Astrocyte of the cerebellum (primary cell): ENCODE measurements around the gene NT5C3A.

Experiments used
- DNase-seq: peaks from one replicate; pipeline ENCODE4 v3.0.0-alpha.2; 2011; ENCODE audit warnings: low read depth
- H3K4me3 ChIP-seq: 2 replicates; pipeline ENCODE4 v1.5.1; 2011; ENCODE audit warnings: mild to moderate bottlenecking, low read depth, low read length, moderate library complexity
- in situ Hi-C: cut with HindIII; loops from 2 replicates; pipeline ENCODE4 v1.10.0; 2017; ENCODE audit warnings: low sequenced_read_pairs
- TF ChIP-seq, protein P1 (sequence below): IDR thresholded peaks from 2 replicates; pipeline ENCODE4 v1.5.1; 2012; ENCODE audit warnings: low read length, low read depth, moderate library complexity, mild to moderate bottlenecking; ENCODE audit errors: missing control alignments

NT5C3A gene

DNA sequence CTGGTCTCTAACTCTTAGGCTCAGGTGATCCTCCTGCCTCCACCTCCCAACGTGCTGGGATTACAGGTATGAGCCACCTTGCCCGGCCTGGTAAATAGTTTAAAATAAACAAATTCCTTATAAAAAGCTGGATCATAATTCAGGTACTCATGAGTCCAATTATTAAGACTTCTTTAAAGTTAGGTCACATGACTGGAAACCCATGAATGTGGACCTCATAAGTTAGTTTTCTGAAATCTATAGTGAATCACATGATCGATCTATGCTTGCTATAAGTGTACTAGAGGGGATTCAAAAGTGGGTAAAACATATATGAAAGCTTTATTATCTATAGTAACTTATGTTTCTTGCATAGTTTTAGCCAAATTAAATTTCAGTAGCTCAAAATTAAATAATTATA is 14.3 kb downstream of the NT5C3A start:
- DNase-seq = no peak
- no peak overlapping the region for H3K4me3 ChIP-seq
- TF ChIP-seq, protein P1, sequence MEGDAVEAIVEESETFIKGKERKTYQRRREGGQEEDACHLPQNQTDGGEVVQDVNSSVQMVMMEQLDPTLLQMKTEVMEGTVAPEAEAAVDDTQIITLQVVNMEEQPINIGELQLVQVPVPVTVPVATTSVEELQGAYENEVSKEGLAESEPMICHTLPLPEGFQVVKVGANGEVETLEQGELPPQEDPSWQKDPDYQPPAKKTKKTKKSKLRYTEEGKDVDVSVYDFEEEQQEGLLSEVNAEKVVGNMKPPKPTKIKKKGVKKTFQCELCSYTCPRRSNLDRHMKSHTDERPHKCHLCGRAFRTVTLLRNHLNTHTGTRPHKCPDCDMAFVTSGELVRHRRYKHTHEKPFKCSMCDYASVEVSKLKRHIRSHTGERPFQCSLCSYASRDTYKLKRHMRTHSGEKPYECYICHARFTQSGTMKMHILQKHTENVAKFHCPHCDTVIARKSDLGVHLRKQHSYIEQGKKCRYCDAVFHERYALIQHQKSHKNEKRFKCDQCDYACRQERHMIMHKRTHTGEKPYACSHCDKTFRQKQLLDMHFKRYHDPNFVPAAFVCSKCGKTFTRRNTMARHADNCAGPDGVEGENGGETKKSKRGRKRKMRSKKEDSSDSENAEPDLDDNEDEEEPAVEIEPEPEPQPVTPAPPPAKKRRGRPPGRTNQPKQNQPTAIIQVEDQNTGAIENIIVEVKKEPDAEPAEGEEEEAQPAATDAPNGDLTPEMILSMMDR = no peak
- in situ Hi-C loops = no loop called here

DNA sequence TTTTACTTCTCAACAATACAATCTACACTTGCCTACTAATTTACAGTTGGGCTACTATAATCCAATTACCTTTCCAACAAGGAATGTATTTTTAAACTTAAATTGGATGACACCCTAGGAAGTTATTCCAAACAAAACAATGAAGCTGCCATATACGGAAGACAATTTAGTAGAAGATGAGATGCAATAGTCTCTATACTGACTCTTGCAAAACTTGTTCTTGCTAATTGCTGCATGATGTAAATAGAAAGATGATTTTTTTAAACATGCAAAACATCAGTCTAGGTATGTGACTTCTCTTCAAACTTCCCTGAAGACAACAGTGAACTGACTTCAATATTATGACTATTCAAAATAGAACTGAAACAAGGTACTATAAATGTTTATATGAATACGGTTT is 17.6 kb downstream of the NT5C3A start:
- H3K4me3 ChIP-seq = no peak overlapping the region
- TF ChIP-seq, protein P1 = no peak
- DNase-seq = no peak
- in situ Hi-C loops = loop anchor here (5.0 kb wide), 1 partner anchor 103 kb away; no protein-coding TSS in a partner anchor

DNA sequence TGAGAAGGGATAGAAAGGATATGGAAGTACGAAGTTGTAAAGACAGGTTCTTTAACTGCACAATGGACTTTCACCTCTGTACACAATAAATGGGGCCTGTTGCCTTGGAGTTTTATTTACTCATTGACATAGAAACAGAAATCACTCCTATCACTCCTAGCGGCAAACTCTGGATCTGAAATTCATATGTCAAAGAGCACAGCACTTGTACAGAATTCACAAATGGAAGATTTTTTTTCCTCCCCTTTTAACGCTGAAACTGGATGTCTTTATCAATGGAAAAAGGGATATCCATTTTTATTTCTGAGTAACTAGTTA is 18.2 kb downstream of the NT5C3A start:
- in situ Hi-C loops = loop anchor here (5.0 kb wide), 1 partner anchor 102 kb away; no protein-coding TSS in a partner anchor
- no peak overlapping the region for H3K4me3 ChIP-seq
- no peak for DNase-seq
- TF ChIP-seq, protein P1 = peak; percentile 8

DNA sequence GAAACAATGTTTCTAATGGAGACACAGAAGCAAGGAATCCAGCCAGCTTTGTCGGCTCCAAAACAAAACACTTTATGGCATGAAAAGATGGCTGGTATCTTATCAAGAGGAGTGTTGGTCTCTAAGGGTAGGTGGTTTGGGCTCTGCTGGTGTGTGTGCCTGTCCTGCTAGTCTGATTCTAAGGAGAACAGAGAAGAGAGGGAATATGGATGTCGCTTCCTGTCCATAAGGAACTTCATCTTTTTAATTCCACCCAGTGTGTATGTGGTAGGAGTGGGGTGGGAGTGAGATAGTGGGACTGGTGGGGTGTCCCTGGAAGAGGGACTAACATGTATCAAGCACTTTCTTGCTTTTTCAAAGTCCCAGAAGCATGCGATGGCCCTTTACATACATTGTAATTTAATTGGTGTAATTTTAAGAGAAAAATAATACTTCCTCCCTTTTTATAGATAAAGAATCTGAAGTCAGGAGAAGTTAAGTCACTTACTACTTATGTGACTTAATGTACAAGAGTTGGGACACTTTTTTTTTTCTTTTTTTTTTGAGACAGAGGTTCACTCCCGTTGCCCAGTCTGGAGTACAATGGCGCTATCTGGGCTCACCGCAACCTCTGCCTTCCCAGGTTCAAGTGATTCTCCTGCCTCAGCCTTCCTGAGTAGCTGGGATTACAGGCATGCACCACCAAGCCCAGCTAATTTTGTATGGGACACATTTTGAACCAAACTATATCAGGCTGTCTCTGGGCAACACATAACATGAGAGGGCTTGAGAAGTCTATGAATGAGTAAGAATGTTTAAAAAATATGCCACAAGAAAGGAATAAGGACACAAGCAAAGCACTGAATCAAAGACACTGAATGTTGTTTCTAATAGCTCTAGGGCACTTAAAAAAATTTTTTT is 18.8 kb downstream of the NT5C3A start:
- in situ Hi-C loops = loop anchor here (5.0 kb wide), 1 partner anchor 101 kb away; no protein-coding TSS in a partner anchor

DNA sequence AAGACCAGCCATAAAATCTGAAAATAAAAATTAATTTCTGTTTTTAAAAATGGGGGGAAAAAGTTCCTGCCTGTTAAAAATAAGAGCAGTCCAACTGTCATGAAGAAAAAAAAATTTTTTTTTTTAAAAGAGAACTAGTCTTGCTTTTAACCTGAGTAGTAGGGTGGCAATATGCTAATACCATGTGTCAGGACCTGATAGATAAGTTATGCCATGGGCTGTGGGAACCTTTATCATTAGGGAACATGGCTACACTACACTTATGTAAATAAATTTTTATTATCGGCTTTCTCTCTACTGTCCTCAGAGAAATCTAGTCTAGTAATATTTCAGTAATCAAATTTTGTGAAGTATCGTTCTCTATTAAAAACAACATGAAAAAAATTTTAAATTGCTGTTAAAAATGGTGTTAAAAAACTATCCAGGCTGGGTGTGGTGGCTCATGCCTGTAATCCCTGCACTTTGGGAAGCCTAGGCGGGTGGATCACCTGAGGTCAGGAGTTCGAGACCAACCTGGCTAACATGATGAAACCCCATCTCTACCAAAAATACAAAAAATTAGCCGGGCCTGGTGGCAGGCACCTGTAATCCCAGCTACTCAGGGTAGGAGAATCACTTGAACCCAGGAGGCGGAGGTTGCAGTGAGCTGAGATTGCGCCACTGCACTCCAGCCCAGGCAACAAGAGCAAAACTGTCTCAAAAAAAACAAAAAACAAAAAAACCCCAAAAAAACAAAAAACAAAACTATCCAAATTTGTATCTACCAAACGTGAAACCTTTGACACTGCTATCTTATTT is 20.7 kb downstream of the NT5C3A start:
- in situ Hi-C loops = loop anchor here (5.0 kb wide), 1 partner anchor 100 kb away; no protein-coding TSS in a partner anchor
- TF ChIP-seq, protein P1 = no peak
- DNase-seq = no peak
- no peak overlapping the region for H3K4me3 ChIP-seq

More for the DNA sequence above, 18.8 kb downstream of the NT5C3A start:
- no peak overlapping the region for H3K4me3 ChIP-seq
- TF ChIP-seq, protein P1 = no peak
- no peak for DNase-seq

DNA sequence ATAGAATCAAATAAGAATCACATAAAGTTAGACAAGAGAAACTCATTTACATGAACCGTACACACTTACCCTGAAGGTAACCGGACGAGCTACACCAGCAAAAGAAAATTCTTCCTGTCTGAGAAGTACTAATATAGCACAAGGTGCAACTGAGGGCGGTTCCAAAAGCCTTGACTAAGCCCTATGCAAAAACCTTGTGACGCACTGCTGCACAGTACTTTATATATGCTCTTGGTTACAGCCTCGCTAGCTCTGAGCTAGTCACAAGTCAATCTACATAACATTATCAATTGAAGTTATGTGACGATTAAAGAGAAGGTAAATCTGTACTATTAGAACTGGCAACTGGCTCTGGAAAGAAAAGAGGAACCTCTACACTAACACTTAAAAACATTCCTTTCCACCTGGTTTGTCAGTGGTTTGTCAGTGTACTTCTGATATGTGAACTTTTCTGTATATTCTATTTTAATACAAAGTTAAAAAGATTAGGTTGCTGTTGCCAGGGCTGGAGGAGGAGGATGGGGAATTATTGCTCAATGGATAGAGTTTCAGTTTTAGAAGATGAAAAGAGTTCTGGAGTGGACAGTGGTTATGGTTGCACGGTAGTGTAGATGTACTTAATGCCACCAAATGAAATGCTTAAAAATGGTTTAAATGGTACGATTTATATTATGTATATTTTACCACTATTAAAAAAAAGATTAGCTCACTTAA is 21.6 kb downstream of the NT5C3A start:
- DNase-seq = no peak
- H3K4me3 ChIP-seq = no peak overlapping the region
- TF ChIP-seq, protein P1 = no peak
- in situ Hi-C loops = loop anchor here (5.0 kb wide), 1 partner anchor 99 kb away; no protein-coding TSS in a partner anchor
